Large intestine (tissue), 12 donors: ENCODE data around the gene OR13C5. TPM values are rescaled to one million over a fixed set of nuclear protein-coding genes. Genes with fewer than 3 reads are reported as not detected.
"Not testable (repeated sequence)": the region's sequence is repeated elsewhere in the genome, so short reads cannot be mapped to it uniquely, and the experiment has no call there.

Source experiments
- DNase-seq, 2 donors: peaks; one replicate each; pipeline versions ENCODE4 v3.0.0 to v3.0.0-alpha.2; 2013
- H3K27ac ChIP-seq: one replicate; pipeline ENCODE4 v1.5.1; 2013; ENCODE audit warnings: low read length
- H3K27me3 ChIP-seq: 2 replicates; pipeline ENCODE4 v1.6.1; 2013; ENCODE audit warnings: low read length; ENCODE audit not compliant: control insufficient read depth, insufficient read depth
- H3K36me3 ChIP-seq: 2 replicates; pipeline ENCODE4 v1.6.1; 2013; ENCODE audit warnings: low read length; ENCODE audit not compliant: control insufficient read depth, insufficient read depth
- H3K4me1 ChIP-seq: one replicate; pipeline ENCODE4 v1.6.1; 2013; ENCODE audit warnings: low read length; ENCODE audit not compliant: control insufficient read depth, insufficient read depth
- H3K4me3 ChIP-seq: one replicate; pipeline ENCODE4 v1.5.1; 2013; ENCODE audit warnings: low read length
- H3K9me3 ChIP-seq: one replicate; pipeline ENCODE4 v1.6.1; 2013; ENCODE audit warnings: mild to moderate bottlenecking, low read depth, low read length, moderate library complexity; ENCODE audit not compliant: control insufficient read depth
- WGBS: methylation state at CpG from one replicate; pipeline ENCODE4 v1.1.5; 2013; ENCODE audit warnings: low lambda C conversion rate; ENCODE audit not compliant: insufficient coverage; 5-methylcytosine and 5-hydroxymethylcytosine counted together
- long read RNA-seq, 11 donors: transcript quantifications; one replicate each; lab custom pipeline, GENCODE V29; 2026
- polyA plus RNA-seq: library from polyadenylated mRNA; unstranded; fragments of 120-200 nt; gene quantifications from one replicate; pipeline ENCODE4 v1.2.1, GENCODE V29; 2013

OR13C5 gene, protein sequence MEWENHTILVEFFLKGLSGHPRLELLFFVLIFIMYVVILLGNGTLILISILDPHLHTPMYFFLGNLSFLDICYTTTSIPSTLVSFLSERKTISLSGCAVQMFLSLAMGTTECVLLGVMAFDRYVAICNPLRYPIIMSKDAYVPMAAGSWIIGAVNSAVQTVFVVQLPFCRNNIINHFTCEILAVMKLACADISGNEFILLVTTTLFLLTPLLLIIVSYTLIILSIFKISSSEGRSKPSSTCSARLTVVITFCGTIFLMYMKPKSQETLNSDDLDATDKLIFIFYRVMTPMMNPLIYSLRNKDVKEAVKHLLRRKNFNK
- not detected for polyA plus RNA-seq
- long read RNA-seq, donor 1: 0 reads
- long read RNA-seq, donor 2: 0 reads
- long read RNA-seq, donor 3: 0 reads
- long read RNA-seq, donor 4: 0 reads
- long read RNA-seq, donor 5: 0 reads
- long read RNA-seq, donor 6: 0 reads
- long read RNA-seq, donor 7: 0 reads
- long read RNA-seq, donor 8: 0 reads
- long read RNA-seq, donor 9: 0 reads
- long read RNA-seq, donor 10: 0 reads
- long read RNA-seq, donor 11: 0 reads

DNA sequence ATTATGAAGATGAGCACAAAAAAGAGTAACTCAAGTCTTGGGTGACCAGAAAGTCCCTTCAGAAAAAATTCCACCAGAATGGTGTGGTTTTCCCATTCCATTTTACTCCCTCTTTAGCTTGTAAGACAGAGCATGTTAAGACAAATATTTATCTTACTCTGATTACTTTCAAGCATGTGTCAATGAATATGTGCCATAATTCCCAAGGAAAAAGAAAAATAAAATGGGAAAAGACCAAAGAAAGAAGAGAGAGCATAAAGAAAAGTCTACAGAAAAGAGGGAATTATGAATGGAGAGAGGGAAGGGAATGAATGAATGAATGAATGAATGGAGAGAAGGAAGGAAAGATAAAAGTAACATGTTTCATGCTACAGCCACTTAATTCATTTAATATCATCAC is at the start of gene OR13C5:
Gene OR13C5, minus strand, starts transcription at position 101 of the 400 bp plus-strand sequence. Its CDS starts 0 bp downstream, at position 101.
- not testable (repeated sequence) for DNase-seq, H3K4me1 ChIP-seq, H3K27me3 ChIP-seq

DNA sequence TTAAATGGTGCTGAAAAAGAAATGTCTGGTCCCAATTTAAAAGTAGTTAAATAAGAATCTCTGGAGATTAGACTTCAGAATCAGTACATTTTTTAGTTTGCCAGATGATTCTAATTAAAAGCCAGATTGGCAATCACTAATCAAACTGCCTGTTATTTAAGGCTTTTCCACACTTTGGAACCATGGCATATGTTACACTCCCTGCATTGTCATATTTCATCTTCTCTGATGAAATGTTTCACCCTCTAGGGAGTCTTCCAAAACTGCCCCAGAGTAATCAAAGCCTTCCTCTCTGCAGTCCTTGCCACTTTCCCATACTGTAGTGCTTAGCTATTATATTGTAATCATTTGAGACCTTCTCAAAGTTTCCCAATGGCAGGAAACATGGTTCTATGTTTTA is 36.2 kb upstream of the OR13C5 start:
- Histone ChIP-seq H3K9me3 (peaks cover 7% of the 10 kb centered on the region), H3K36me3 (no peaks in the 10 kb centered on the region), H3K27ac (no peak overlapping the region), H3K4me3 (no peak overlapping the region), H3K4me1 (no peaks in the 10 kb centered on the region), H3K27me3 (no peaks in the 10 kb centered on the region)
- no peak for DNase-seq

More for the DNA sequence above, at the start of gene OR13C5:
- H3K9me3 ChIP-seq, H3K4me3 ChIP-seq, H3K27ac ChIP-seq, H3K36me3 ChIP-seq: not testable (repeated sequence)

DNA sequence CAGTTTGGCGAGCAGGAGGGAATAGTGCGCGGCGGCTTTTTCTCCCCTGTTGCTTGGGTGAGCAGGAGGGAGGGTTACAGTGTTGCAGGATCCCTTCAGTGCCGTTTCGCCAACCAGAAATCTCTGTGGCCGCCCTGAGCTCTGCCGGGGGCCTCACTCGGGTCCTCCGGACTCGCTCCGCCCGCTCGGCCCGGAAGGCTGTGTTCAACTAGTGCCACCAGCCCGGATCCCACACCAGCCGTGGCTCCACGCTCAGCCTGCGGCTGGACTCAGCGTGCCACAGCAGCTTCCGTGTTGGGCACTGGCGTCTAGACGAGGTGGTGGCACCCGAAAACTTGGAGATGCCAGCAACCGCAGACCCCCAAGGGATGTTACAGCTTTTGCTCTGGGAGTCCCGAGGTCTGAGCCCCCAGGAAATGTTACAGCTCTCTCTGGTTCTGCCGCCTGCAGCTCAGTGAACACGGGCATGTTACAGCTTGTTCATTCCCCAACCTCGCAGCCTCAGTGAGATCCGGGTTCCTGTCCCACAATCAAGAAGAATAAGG is 34.8 kb upstream of the OR13C5 start:
- Histone ChIP-seq H3K27ac (no peak overlapping the region), H3K27me3 (no peaks in the 10 kb centered on the region), H3K4me3 (no peak overlapping the region), H3K9me3 (peaks cover 7% of the 10 kb centered on the region), H3K4me1 (no peaks in the 10 kb centered on the region), H3K36me3 (no peaks in the 10 kb centered on the region)
- WGBS: 100% methylated on average over 2 of the region's 30 CpGs
- DNase-seq: no peak

DNA sequence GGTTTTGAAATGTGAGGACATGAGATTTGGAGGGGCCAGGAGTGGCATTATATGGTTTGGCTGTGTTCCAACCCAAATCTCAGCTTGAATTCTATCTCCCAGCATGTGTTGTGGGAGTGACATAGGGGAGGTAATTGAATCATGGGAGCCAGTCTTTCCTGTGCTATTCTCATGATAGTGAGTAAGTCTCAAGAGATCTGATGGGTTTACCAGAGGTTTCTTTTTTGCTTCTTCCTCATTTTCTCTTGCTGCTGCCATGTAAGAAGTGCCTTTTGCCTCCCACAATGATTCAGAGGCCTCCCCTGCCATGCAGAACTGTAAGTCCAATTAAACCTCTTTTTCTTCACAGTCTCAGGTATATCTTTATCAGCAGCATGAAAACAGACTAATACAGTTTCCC is 26.8 kb upstream of the OR13C5 start:
- H3K36me3 ChIP-seq, H3K27ac ChIP-seq, H3K4me1 ChIP-seq, H3K4me3 ChIP-seq, DNase-seq, H3K9me3 ChIP-seq, H3K27me3 ChIP-seq: not testable (repeated sequence)

DNA sequence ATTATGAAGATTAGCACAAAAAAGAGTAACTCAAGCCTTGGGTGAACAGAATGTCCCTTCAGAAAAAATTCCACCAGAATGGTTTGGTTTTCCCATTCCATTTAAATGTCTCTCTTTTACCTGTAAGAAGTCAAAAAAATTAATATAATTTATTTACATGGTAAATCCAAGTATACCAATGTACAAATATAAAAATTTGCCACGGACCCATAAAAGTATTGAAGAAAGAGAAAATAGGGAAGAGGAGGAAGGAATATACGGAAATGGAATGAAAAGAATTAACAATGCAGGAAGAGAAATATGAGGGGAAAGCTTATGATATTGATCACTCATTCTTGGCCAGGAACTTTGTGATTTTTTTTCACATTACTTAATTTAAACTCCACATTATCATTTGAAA is 18.9 kb upstream of the OR13C5 start, which contains the start of gene OR13C9:
Gene OR13C9, minus strand, starts transcription at position 101 of the 400 bp plus-strand sequence. Its CDS starts 0 bp downstream, at position 101.
- Histone ChIP-seq H3K27me3 (no peaks in the 10 kb centered on the region), H3K4me1 (no peaks in the 10 kb centered on the region), H3K4me3 (no peak within 1 kb of the TSS), H3K27ac (no peak within 1 kb of the TSS), H3K36me3 (no peaks in the 10 kb centered on the region), H3K9me3 (no peaks in the 10 kb centered on the region)
- no peak for DNase-seq
- 83% methylated on average over 2 of the region's 2 CpGs for WGBS

DNA sequence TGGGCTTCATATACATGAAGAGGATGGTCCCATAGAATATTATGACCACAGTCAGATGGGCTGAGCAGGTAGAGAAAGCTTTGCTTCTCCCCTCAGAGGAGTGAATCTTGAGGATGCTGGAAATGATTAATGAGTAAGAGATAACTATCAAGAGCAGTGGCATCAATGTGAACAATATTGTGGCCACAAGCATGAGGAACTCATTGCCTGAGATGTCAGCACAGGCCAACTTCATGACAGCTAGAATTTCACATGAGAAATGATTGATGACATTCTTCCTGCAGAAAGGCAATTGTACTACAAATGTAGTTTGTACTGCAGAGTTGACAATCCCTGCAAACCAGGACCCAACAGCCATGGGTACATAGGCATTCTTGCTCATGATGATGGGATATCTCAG is 18.2 kb upstream of the OR13C5 start:
- DNase-seq: no peak
- H3K36me3 ChIP-seq: no peaks in the 10 kb centered on the region

DNA sequence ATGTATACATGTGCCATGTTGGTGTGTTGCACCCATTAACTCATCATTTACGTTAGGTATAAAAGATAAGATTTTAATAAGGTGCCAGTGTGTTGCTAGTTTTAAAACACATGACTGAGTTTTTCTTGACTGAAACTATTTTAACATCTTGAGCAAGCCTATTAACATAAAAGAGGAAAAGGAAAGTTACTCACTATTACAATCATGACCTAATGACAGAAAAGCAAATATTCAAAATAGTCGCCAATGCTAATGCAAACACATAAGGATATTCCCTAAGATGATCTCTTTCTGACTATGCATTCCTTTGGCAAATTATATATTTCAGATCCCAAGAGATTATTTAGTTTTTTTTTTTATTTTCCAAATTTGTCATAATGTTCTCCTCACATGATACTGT is 12.0 kb upstream of the OR13C5 start:
- 71% methylated on average over 1 of the region's 2 CpGs for WGBS
- H3K4me1 ChIP-seq: no peaks in the 10 kb centered on the region
- H3K36me3 ChIP-seq: no peaks in the 10 kb centered on the region
- H3K27ac ChIP-seq: no peak overlapping the region
- no peaks in the 10 kb centered on the region for H3K27me3 ChIP-seq
- no peak for DNase-seq
- no peak overlapping the region for H3K4me3 ChIP-seq
- no peaks in the 10 kb centered on the region for H3K9me3 ChIP-seq

More for the DNA sequence above, 18.2 kb upstream of the OR13C5 start:
- H3K27ac ChIP-seq: no peak overlapping the region
- no peak overlapping the region for H3K4me3 ChIP-seq
- H3K9me3 ChIP-seq: no peaks in the 10 kb centered on the region
- no peaks in the 10 kb centered on the region for H3K27me3 ChIP-seq
- H3K4me1 ChIP-seq: no peaks in the 10 kb centered on the region

DNA sequence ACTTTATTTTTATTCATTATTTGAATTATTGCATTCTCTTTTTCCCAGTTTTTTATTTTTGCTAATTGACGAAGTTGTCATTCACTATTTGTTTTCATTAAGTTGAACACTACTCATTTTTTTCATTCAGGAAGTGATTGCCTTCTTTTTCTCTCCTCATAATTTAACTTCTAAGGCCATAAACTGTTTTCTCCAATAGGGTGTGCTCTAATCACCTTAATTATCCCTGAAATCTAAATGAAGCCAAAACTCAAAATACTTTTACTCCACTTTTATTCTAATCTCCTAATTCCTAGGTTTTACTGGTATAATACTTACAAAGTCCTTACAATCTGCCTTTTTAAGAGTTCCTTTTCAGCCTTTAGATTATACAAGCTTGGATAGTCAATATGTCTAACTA is 9.1 kb upstream of the OR13C5 start:
- H3K9me3 ChIP-seq: no peaks in the 10 kb centered on the region
- no peaks in the 10 kb centered on the region for H3K27me3 ChIP-seq
- 36% methylated on average over 1 of the region's 1 CpG for WGBS
- no peaks in the 10 kb centered on the region for H3K36me3 ChIP-seq
- no peak for DNase-seq
- no peaks in the 10 kb centered on the region for H3K4me1 ChIP-seq
- H3K4me3 ChIP-seq: no peak overlapping the region
- H3K27ac ChIP-seq: no peak overlapping the region

DNA sequence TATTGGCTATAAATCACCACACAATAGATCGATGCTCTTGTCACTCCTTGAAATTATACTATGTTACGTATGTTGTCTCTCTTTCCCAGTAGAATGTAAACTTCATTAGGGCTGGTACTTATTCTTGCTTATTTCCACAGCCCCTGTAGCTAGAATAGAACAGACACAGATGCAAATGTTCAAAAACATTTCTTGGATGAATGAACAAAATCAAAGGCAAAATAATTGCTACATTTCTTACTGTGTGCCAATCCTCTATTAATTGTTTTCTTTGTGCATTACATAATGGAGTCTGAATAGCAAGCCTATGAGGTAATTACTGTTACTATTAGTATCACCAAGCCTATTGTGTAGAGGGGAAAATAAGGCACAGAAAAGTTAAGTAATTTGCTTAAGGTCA is 6.9 kb upstream of the OR13C5 start:
- no peaks in the 10 kb centered on the region for H3K9me3 ChIP-seq
- H3K27me3 ChIP-seq: no peaks in the 10 kb centered on the region
- no peaks in the 10 kb centered on the region for H3K4me1 ChIP-seq
- no peak for DNase-seq
- 83% methylated on average over 2 of the region's 2 CpGs for WGBS
- H3K27ac ChIP-seq: no peak overlapping the region
- H3K4me3 ChIP-seq: no peak overlapping the region
- H3K36me3 ChIP-seq: no peaks in the 10 kb centered on the region

DNA sequence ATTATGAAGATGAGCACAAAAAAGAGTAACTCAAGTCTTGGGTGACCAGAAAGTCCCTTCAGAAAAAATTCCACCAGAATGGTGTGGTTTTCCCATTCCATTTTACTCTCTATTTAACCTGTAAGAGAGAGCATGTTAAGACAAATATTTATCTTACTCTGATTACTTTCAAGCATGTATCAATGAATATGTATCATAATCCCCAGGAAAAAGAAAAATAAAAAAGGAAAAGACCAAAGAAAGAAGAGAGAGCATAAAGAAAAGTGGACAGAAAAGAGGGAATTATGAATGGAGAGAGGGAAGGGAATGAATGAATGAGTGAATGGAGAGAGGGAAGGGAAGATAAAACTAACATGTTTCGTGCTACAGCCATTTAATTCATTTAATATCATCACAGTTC is 6.3 kb upstream of the OR13C5 start, which contains the start of gene OR13C2:
Gene OR13C2, minus strand, starts transcription at position 101 of the 400 bp plus-strand sequence. Its CDS starts 0 bp downstream, at position 101.
- WGBS: no CpG with 5 or more reads among the region's 1 CpG
- not testable (repeated sequence) for H3K4me1 ChIP-seq, DNase-seq, H3K27ac ChIP-seq, H3K27me3 ChIP-seq, H3K4me3 ChIP-seq, H3K9me3 ChIP-seq, H3K36me3 ChIP-seq

DNA sequence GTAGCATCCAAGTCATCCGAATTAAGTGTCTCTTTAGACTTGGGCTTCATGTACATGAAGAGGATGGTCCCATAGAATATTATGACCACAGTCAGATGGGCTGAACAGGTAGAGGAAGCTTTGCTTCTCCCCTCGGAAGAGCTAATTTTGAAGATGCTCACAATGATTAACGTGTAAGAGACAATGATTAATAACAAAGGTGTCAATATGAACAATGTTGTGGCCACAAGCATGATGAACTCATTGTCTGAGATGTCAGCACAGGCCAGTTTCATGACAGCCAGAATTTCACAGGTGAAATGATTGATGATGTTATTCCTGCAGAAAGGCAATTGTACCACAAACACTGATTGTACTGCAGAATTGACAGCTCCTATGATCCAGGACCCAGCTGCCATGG is 5.6 kb upstream of the OR13C5 start:
- 70% methylated on average over 2 of the region's 3 CpGs for WGBS
- DNase-seq: no peak
- no peak overlapping the region for H3K27ac ChIP-seq
- H3K4me3 ChIP-seq: no peak overlapping the region
- H3K9me3 ChIP-seq: no peaks in the 10 kb centered on the region
- H3K27me3 ChIP-seq: no peaks in the 10 kb centered on the region
- no peaks in the 10 kb centered on the region for H3K4me1 ChIP-seq
- H3K36me3 ChIP-seq: no peaks in the 10 kb centered on the region
